Stomach (tissue), 4 donors: ENCODE data around the gene FSHR.

Experiments used
- POLR2A ChIP-seq, 4 donors: fragments of 450-650 bp; IDR thresholded peaks; one replicate each; pipeline ENCODE4 v1.6.1; 2016; ENCODE audit warnings: antibody characterized with exemption in 4 of 4, control low read depth in 2 of 4, mild to moderate bottlenecking in 1 of 4, moderate library complexity in 1 of 4
- POLR2AphosphoS5 ChIP-seq, 3 donors: sonication (generic); formaldehyde crosslinking; IDR thresholded peaks; one replicate each; pipeline ENCODE4 v1.6.1; 2016; ENCODE audit warnings: antibody characterized with exemption in 3 of 3
- TF ChIP-seq, protein P1 (sequence below), 7 experiments: fragments of 450-650 bp in 4 of 7; fragments of 200-600 bp in 3 of 7; sonication (generic) in 3 of 7; IDR thresholded peaks; one replicate each; pipeline ENCODE4 v1.5.1; 2016 to 2019; ENCODE audit warnings: antibody characterized with exemption in 7 of 7, control low read depth in 2 of 7, mild to moderate bottlenecking in 1 of 7

GRCh38 chr2:49174750-49175149, 20.4 kb upstream of the FSHR start:
- TF ChIP-seq POLR2A (IDR thresholded peaks at IDR 0.05) (no peak), POLR2AphosphoS5 (IDR thresholded peaks at IDR 0.05) (no peak)
- TF ChIP-seq, protein P1, sequence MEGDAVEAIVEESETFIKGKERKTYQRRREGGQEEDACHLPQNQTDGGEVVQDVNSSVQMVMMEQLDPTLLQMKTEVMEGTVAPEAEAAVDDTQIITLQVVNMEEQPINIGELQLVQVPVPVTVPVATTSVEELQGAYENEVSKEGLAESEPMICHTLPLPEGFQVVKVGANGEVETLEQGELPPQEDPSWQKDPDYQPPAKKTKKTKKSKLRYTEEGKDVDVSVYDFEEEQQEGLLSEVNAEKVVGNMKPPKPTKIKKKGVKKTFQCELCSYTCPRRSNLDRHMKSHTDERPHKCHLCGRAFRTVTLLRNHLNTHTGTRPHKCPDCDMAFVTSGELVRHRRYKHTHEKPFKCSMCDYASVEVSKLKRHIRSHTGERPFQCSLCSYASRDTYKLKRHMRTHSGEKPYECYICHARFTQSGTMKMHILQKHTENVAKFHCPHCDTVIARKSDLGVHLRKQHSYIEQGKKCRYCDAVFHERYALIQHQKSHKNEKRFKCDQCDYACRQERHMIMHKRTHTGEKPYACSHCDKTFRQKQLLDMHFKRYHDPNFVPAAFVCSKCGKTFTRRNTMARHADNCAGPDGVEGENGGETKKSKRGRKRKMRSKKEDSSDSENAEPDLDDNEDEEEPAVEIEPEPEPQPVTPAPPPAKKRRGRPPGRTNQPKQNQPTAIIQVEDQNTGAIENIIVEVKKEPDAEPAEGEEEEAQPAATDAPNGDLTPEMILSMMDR (IDR thresholded peaks at IDR 0.05): no peak
